GM12891 (cell line): ENCODE results near the gene MTCL1.

Experiments used
- PAX5 ChIP-seq: IDR thresholded peaks from 2 replicates; pipeline ENCODE4 v1.6.1; 2011; ENCODE audit warnings: low read length, moderate library complexity, mild to moderate bottlenecking; ENCODE audit not compliant: insufficient read depth, severe bottlenecking
- POLR2A ChIP-seq: IDR thresholded peaks from 2 replicates; pipeline ENCODE4 v1.6.1; 2011; ENCODE audit warnings: low read depth, low read length, control low read depth
- POLR2AphosphoS5 ChIP-seq: IDR thresholded peaks from 2 replicates; pipeline ENCODE4 v1.6.1; 2011; ENCODE audit warnings: low read depth, low read length, control low read depth
- POU2F2 ChIP-seq: IDR thresholded peaks from 2 replicates; pipeline ENCODE4 v1.6.1; 2011; ENCODE audit warnings: low read depth, mild to moderate bottlenecking, control low read depth, low read length, moderate library complexity
- SPI1 ChIP-seq: IDR thresholded peaks from 2 replicates; pipeline ENCODE4 v1.6.1; 2011; ENCODE audit warnings: low read depth, low read length, control low read depth
- TAF1 ChIP-seq: IDR thresholded peaks from 2 replicates; pipeline ENCODE4 v1.6.1; 2011; ENCODE audit warnings: low read depth, low read length, control low read depth

GRCh38 chr18:8854550-8854949, 149.2 kb downstream of the MTCL1 start:
- TF ChIP-seq TAF1 = no peak
- no peak for TF ChIP-seq POLR2A
- no peak for TF ChIP-seq POLR2AphosphoS5
- TF ChIP-seq PAX5 = no peak
- TF ChIP-seq SPI1 = no peak
- TF ChIP-seq POU2F2 = no peak
